ENCODE results near the gene IGFN1.
"Not testable (repeated sequence)": the region's sequence is repeated elsewhere in the genome, so short reads cannot be mapped to it uniquely, and the experiment has no call there.

Gene IGFN1

GRCh38 chr1:201219481-201220387 is 29.1 kb downstream of the IGFN1 start:
- DNase-seq, result no peak

- no peak for DNase-seq
Measured at GRCh38 chr1:201220388-201220715, 29.7 kb downstream of the IGFN1 start.

GRCh38 chr1:201221201-201221846 is 30.7 kb downstream of the IGFN1 start:
- DNase-seq, result no peak

GRCh38 chr1:201222125-201222524 is 31.5 kb downstream of the IGFN1 start:
- DNase-seq, result no peak

GRCh38 chr1:201223852-201224665 is 33.4 kb downstream of the IGFN1 start:
- DNase-seq, result no peak

- no peak for DNase-seq
Measured at GRCh38 chr1:201224666-201225370, 34.2 kb downstream of the IGFN1 start.

GRCh38 chr1:201226178-201226514 is 35.5 kb downstream of the IGFN1 start:
- no peak for DNase-seq

- DNase-seq, result no peak
Measured at GRCh38 chr1:201226859-201227488, 36.4 kb downstream of the IGFN1 start.

GRCh38 chr1:201228011-201228983 is 37.7 kb downstream of the IGFN1 start:
- DNase-seq, result no peak

- DNase-seq, result no peak
Measured at GRCh38 chr1:201229095-201229494, 38.5 kb downstream of the IGFN1 start.

GRCh38 chr1:201229771-201230635 is 39.4 kb downstream of the IGFN1 start:
- no peak for DNase-seq

- DNase-seq, result no peak
Measured at GRCh38 chr1:201230676-201231075, 40.1 kb downstream of the IGFN1 start.

- DNase-seq, result not testable (repeated sequence)
Measured at GRCh38 chr1:201239646-201240045, 49.0 kb downstream of the IGFN1 start.

- no peak for DNase-seq
Measured at GRCh38 chr1:201240171-201240570, 49.5 kb downstream of the IGFN1 start.

- DNase-seq, result no peak
Measured at GRCh38 chr1:201241736-201242135, 51.1 kb downstream of the IGFN1 start.

- no peak for DNase-seq
Measured at GRCh38 chr1:201245082-201245481, 54.5 kb downstream of the IGFN1 start.

- no peak for DNase-seq
Measured at GRCh38 chr1:201248721-201249559, 58.3 kb downstream of the IGFN1 start.

- no peak for DNase-seq
Measured at GRCh38 chr1:201250326-201251011, 59.8 kb downstream of the IGFN1 start.

- no peak for DNase-seq
Measured at GRCh38 chr1:201251411-201251810, 60.8 kb downstream of the IGFN1 start.

Data from T1000 (cell line).